ENCODE results near the gene CDKN2B. TPM values are rescaled to one million over a fixed set of nuclear protein-coding genes. Genes with fewer than 3 reads are reported as not detected.

Gene CDKN2B
- total RNA-seq, 2 experiments from 2014 or later = 2.0 to 3.7 TPM

GRCh38 chr9:21994556-21995005 lies 14.5 kb downstream of the CDKN2B start, which contains the start of gene CDKN2B-AS1:
Gene CDKN2B-AS1, plus strand, starts transcription at chr9:21994791.
- Histone ChIP-seq H4K20me1 (ENCODE audit: insufficient read depth, low read length) (peaks cover 28% of the 10 kb centered on the region), H3K9me3 (ENCODE audit: low read length) (no peaks in the 10 kb centered on the region), H3K4me2 (ENCODE audit: low read length) (peak within 1 kb of the TSS; percentile 100), H3K9me2 (ENCODE audit: insufficient read depth, low read length) (no peaks in the 10 kb centered on the region), H3K36me3 (ENCODE audit: insufficient read depth, low read length) (peaks cover 49% of the 10 kb centered on the region), H3K27ac (ENCODE audit: low read depth, low read length, poor library complexity, severe bottlenecking) (peak within 1 kb of the TSS; percentile 97), H2AFZ (ENCODE audit: low read length) (peak within 1 kb of the TSS; percentile 76), H3K79me2 (ENCODE audit: insufficient read depth, low read depth, low read length) (peaks cover 85% of the 10 kb centered on the region), H3K4me1 (ENCODE audit: insufficient read depth, low read length, poor library complexity, severe bottlenecking) (peaks cover 21% of the 10 kb centered on the region), H3K4me3 (ENCODE audit: low read depth, low read length, poor library complexity, severe bottlenecking) (peak within 1 kb of the TSS; percentile 78)
- TF ChIP-seq CTCF (conservative IDR thresholded peaks at IDR 0.05; ENCODE audit: low read length) (peak; percentile 53; the same call in 1 of the 2 replicates), EZH2phosphoT487 (IDR thresholded peaks at IDR 0.05; ENCODE audit: borderline replicate concordance, low read depth, low read length) (no peak)
- intact Hi-C loops (cut with micrococcal nuclease; ENCODE audit: unreplicated experiment) = loop anchor here (1.0 to 5.0 kb wide), 6 partner anchors 77 to 657 kb away; partner anchors contain the start of genes KLHL9 and MTAP
- no TSS peak for BruUV-seq (replicated peaks)
- ChIA-PET POLR2A (interaction anchor here (1.0 to 3.8 kb wide), 6 partner anchors 11 to 23 kb away, joined by 3 to 34 read pairs (median 4); partner anchors contain the start of gene CDKN2B), CTCF (ENCODE audit: unreplicated experiment) (interaction anchor here (1.1 to 1.3 kb wide), 2 partner anchors 13 to 14 kb away, joined by 3 to 4 read pairs; no protein-coding TSS in a partner anchor)
- DNase-seq (ENCODE audit: low spot score) = peak; percentile 92

GRCh38 chr9:21993893-21994555 lies 15.1 kb downstream of the CDKN2B start, which contains the start of gene CDKN2A:
Gene CDKN2A, minus strand, starts transcription at chr9:21994392.
- H3K79me2 ChIP-seq (ENCODE audit: insufficient read depth, low read depth, low read length) = peaks cover 87% of the 10 kb centered on the region
- H2AFZ ChIP-seq (ENCODE audit: low read length) = peak within 1 kb of the TSS; percentile 76
- DNase-seq (ENCODE audit: low spot score) = peak; percentile 90
- ChIA-PET CTCF (ENCODE audit: unreplicated experiment) (interaction anchor here (1.1 to 1.3 kb wide), 2 partner anchors 13 to 14 kb away, joined by 3 to 4 read pairs; no protein-coding TSS in a partner anchor), POLR2A (interaction anchor here (1.0 to 3.8 kb wide), 6 partner anchors 11 to 22 kb away, joined by 3 to 34 read pairs (median 4); partner anchors contain the start of gene CDKN2B)
- peak within 1 kb of the TSS; percentile 100 for H3K4me2 ChIP-seq (ENCODE audit: low read length)
- H3K4me1 ChIP-seq (ENCODE audit: insufficient read depth, low read length, poor library complexity, severe bottlenecking) = peaks cover 21% of the 10 kb centered on the region
- peak within 1 kb of the TSS; percentile 78 for H3K4me3 ChIP-seq (ENCODE audit: low read depth, low read length, poor library complexity, severe bottlenecking)
- BruUV-seq (replicated peaks) = no TSS peak
- intact Hi-C loops (cut with micrococcal nuclease; ENCODE audit: unreplicated experiment) = loop anchor here (1.0 to 5.0 kb wide), 6 partner anchors 77 to 657 kb away; partner anchors contain the start of genes KLHL9 and MTAP
- H3K9me3 ChIP-seq (ENCODE audit: low read length) = no peaks in the 10 kb centered on the region
- no peak for TF ChIP-seq CTCF (conservative IDR thresholded peaks at IDR 0.05; ENCODE audit: low read length)
- TF ChIP-seq EZH2phosphoT487 (IDR thresholded peaks at IDR 0.05; ENCODE audit: borderline replicate concordance, low read depth, low read length) = no peak
- H3K36me3 ChIP-seq (ENCODE audit: insufficient read depth, low read length) = peaks cover 55% of the 10 kb centered on the region
- no peaks in the 10 kb centered on the region for H3K9me2 ChIP-seq (ENCODE audit: insufficient read depth, low read length)
- H3K27ac ChIP-seq (ENCODE audit: low read depth, low read length, poor library complexity, severe bottlenecking) = peak within 1 kb of the TSS; percentile 97
- H4K20me1 ChIP-seq (ENCODE audit: insufficient read depth, low read length) = peaks cover 28% of the 10 kb centered on the region
